ENCODE results near the gene EPN2. TPM values are rescaled to one million over a fixed set of nuclear protein-coding genes. Genes with fewer than 3 reads are reported as not detected.

EPN2 gene
- total RNA-seq, 4 donors from 2014 or later = 25.6 to 145 (median 84.1) TPM

DNA sequence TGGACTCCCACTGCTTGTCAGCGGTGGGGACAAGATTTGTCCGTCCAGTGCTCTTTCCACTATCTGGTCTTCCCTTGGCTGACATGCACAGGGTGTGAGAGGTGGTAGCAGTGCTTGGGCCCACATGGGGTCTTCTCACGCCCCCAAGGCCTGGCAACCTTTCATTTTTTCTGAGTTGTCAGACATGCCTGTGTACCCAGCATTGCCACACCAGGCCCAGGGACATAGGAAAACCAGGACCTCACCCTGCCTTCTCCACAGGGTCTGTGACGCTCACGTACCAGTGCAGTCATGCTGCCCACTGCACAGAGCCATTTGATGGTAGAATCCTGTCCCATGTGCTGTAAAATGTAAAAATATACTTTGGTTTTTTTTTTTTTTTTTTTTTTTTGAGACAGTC, 67.6 kb downstream of the EPN2 start:
- H3K4me3 ChIP-seq = no peak overlapping the region
- no peaks in the 10 kb centered on the region for H3K9me3 ChIP-seq
- no peak for DNase-seq
- no peaks in the 10 kb centered on the region for H3K27me3 ChIP-seq
- peaks cover 5 to 6% of the 10 kb centered on the region in 2 donors for H3K4me1 ChIP-seq
- H3K27ac ChIP-seq = peak overlapping the region; percentile 23 to 36
- H3K36me3 ChIP-seq = no peaks in the 10 kb centered on the region
- TF ChIP-seq POLR2A (IDR thresholded peaks at IDR 0.05) = no peak
- TF ChIP-seq, protein P1, sequence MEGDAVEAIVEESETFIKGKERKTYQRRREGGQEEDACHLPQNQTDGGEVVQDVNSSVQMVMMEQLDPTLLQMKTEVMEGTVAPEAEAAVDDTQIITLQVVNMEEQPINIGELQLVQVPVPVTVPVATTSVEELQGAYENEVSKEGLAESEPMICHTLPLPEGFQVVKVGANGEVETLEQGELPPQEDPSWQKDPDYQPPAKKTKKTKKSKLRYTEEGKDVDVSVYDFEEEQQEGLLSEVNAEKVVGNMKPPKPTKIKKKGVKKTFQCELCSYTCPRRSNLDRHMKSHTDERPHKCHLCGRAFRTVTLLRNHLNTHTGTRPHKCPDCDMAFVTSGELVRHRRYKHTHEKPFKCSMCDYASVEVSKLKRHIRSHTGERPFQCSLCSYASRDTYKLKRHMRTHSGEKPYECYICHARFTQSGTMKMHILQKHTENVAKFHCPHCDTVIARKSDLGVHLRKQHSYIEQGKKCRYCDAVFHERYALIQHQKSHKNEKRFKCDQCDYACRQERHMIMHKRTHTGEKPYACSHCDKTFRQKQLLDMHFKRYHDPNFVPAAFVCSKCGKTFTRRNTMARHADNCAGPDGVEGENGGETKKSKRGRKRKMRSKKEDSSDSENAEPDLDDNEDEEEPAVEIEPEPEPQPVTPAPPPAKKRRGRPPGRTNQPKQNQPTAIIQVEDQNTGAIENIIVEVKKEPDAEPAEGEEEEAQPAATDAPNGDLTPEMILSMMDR (IDR thresholded peaks at IDR 0.05) = no peak
- intact Hi-C loops (cut with DNase I; ENCODE audit: low total_unique reads) = no loop called here

- peaks cover 5 to 6% of the 10 kb centered on the region in 2 donors for H3K4me1 ChIP-seq
- H3K36me3 ChIP-seq = no peaks in the 10 kb centered on the region
- no peak overlapping the region for H3K4me3 ChIP-seq
- no peak overlapping the region for H3K27ac ChIP-seq
- no peaks in the 10 kb centered on the region for H3K27me3 ChIP-seq
- intact Hi-C loops (cut with DNase I; ENCODE audit: low total_unique reads) = no loop called here
- H3K9me3 ChIP-seq = no peaks in the 10 kb centered on the region
- TF ChIP-seq, protein P1 (IDR thresholded peaks at IDR 0.05) = no peak
- TF ChIP-seq POLR2A (IDR thresholded peaks at IDR 0.05) = no peak
- DNase-seq = no peak
Observed at GRCh38 chr17:19305256-19305655, 68.1 kb downstream of the EPN2 start.

GRCh38 chr17:19305761-19306159, 68.6 kb downstream of the EPN2 start:
- DNase-seq = no peak
- H3K27ac ChIP-seq = no peak overlapping the region
- TF ChIP-seq, protein P1 (IDR thresholded peaks at IDR 0.05) = no peak
- no peak for TF ChIP-seq POLR2A (IDR thresholded peaks at IDR 0.05)
- H3K4me1 ChIP-seq = peaks cover 5 to 6% of the 10 kb centered on the region in 2 donors
- H3K4me3 ChIP-seq = no peak overlapping the region
- no peaks in the 10 kb centered on the region for H3K9me3 ChIP-seq
- H3K27me3 ChIP-seq = no peaks in the 10 kb centered on the region
- H3K36me3 ChIP-seq = no peaks in the 10 kb centered on the region
- intact Hi-C loops (cut with DNase I; ENCODE audit: low total_unique reads) = no loop called here

DNA sequence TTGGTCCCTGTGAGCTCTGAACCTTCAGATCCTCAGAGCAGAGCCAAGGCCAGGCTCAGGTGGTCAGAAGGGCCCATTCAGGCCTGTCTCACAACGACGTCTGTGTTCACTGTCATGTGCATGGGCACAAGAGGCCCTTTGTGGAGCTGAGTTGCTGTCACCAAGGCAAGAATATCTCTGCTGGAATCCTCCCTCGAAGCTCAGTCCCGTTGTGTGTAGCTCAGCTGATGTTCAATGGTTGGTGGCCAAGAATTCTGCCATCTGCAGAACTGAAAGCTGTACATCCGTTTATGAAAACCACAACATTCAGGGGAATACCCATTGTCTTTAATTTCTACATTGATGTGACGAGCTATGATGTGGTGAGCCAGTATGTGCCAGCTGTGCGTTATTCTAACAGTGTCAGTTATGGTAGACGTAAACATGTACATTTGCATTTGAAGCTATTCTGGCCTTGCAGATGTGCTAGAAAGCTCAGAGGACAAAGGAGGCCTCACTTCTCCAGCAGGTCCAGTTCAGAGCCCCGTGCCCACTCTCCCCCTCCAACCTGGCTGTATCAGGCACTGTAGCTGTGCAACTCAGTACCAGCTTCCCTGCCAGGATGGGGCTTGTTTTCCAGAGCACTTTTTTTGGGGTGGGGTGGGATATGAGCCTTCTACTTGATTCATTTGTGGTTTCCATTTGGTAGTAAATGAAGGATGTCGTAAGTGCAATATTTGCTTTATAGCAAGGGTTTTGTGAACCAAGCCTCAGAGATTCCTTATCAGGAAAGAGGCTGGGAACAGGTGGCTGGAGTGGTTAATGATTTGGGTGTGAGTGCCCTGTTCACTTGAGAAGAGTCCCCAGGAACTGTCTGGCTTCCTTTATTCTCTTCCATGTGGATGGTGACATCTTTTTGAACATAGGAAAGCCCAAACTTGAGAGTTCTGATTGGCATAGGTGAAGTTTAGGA, 69.3 kb downstream of the EPN2 start:
- Histone ChIP-seq H3K27ac (no peak overlapping the region), H3K36me3 (no peaks in the 10 kb centered on the region), H3K27me3 (no peaks in the 10 kb centered on the region), H3K4me1 (peaks cover 5 to 6% of the 10 kb centered on the region in 2 donors), H3K4me3 (no peak overlapping the region), H3K9me3 (no peaks in the 10 kb centered on the region)
- intact Hi-C loops (cut with DNase I; ENCODE audit: low total_unique reads) = no loop called here
- no peak for DNase-seq
- TF ChIP-seq, protein P1 (IDR thresholded peaks at IDR 0.05) = no peak
- no peak for TF ChIP-seq POLR2A (IDR thresholded peaks at IDR 0.05)

DNA sequence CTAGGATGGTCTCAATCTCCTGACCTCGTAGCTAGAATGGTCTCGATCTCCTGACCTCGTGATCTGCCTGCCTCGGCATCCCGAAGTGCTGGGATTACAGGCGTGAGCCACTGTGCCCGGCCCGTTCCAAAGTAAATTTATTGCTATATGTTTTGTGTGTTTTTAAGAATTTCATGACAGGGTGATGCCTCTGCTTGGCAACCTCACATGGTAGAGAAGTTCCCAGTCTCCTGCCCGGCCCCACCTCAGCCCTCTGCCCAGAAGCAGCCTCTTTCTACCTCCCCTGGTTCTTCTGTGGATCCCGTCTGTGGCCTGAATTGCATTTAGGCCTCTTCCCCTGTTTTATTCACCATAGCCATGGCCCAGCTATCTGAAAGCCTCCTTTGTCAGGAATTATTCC, 70.4 kb downstream of the EPN2 start:
- no peaks in the 10 kb centered on the region for H3K36me3 ChIP-seq
- TF ChIP-seq, protein P1 (IDR thresholded peaks at IDR 0.05) = no peak
- TF ChIP-seq POLR2A (IDR thresholded peaks at IDR 0.05) = no peak
- H3K27me3 ChIP-seq = no peaks in the 10 kb centered on the region
- H3K4me3 ChIP-seq = no peak overlapping the region
- peaks cover 5 to 6% of the 10 kb centered on the region in 2 donors for H3K4me1 ChIP-seq
- H3K9me3 ChIP-seq = no peaks in the 10 kb centered on the region
- no peak overlapping the region for H3K27ac ChIP-seq
- DNase-seq = no peak
- intact Hi-C loops (cut with DNase I; ENCODE audit: low total_unique reads) = no loop called here

Data from uterus (tissue), 4 donors.